GM10248 (cell line): ENCODE measurements around the gene CSF3.

Source experiments
- CTCF ChIA-PET: fragments of 300-600 bp; sonication (Branson Sonifier 250); formaldehyde crosslinking; extraction: SDS; loops from one replicate; lab custom pipeline; 2021; ENCODE audit warnings: antibody characterized with exemption; lab: Yijun Ruan, JAX
- POLR2A ChIA-PET: fragments of 350-650 bp; sonication (Branson Sonifier 250); formaldehyde crosslinking; extraction: SDS; loops from one replicate; lab custom pipeline; 2020; ENCODE audit warnings: antibody characterized with exemption; lab: Yijun Ruan, JAX
- DNase-seq: peaks from one replicate; pipeline ENCODE4 v3.0.0; 2012; ENCODE audit errors: extremely low spot score
- TF ChIP-seq, protein P1 (sequence below): IDR thresholded peaks from 2 replicates; pipeline ENCODE4 v1.5.1; 2012; ENCODE audit warnings: mild to moderate bottlenecking, low read depth; ENCODE audit errors: extremely low read depth, missing control alignments, control extremely low read depth

The CSF3 gene

DNA sequence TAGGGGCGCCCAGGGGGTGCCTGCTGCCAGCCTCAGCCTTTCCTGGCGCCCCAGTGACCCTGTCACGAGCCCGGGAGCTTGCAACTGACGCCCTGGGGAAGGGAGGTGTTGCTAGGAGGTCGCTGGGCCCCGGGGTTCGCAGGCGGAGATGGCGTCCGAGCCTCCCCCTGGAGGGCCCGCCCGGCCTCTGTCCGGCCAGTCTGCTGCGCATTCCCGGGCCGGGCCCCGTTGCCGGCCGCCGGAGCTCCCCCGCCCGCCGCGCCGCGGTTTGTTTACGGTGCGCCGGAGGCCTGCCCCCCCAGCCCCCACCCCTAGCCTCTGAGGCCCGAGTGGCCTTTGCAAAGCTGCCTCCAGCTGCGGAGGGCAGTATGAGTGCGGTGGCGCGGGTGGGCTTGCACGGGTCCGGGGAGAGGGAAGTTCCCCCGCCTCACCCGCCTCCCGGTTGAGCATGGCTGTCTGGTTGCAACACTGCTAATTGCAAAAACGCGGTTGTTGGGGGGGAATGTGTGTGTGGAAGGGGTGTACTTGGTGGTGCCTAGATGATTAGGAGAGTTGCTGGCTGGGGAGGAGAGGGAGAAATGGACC, 48.0 kb downstream of the CSF3 start:
- POLR2A ChIA-PET: interaction anchor here (0.6 kb wide), 2 partner anchors 15 to 66 kb away, joined by 3 to 4 read pairs; no protein-coding TSS in a partner anchor
- TF ChIP-seq, protein P1, sequence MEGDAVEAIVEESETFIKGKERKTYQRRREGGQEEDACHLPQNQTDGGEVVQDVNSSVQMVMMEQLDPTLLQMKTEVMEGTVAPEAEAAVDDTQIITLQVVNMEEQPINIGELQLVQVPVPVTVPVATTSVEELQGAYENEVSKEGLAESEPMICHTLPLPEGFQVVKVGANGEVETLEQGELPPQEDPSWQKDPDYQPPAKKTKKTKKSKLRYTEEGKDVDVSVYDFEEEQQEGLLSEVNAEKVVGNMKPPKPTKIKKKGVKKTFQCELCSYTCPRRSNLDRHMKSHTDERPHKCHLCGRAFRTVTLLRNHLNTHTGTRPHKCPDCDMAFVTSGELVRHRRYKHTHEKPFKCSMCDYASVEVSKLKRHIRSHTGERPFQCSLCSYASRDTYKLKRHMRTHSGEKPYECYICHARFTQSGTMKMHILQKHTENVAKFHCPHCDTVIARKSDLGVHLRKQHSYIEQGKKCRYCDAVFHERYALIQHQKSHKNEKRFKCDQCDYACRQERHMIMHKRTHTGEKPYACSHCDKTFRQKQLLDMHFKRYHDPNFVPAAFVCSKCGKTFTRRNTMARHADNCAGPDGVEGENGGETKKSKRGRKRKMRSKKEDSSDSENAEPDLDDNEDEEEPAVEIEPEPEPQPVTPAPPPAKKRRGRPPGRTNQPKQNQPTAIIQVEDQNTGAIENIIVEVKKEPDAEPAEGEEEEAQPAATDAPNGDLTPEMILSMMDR: no peak
- CTCF ChIA-PET: interaction anchor here (0.8 to 14.2 kb wide), 12 partner anchors 8 to 155 kb away, joined by 3 to 215 read pairs (median 6); partner anchors contain the start of genes MED24 and WIPF2
- no peak for DNase-seq

DNA sequence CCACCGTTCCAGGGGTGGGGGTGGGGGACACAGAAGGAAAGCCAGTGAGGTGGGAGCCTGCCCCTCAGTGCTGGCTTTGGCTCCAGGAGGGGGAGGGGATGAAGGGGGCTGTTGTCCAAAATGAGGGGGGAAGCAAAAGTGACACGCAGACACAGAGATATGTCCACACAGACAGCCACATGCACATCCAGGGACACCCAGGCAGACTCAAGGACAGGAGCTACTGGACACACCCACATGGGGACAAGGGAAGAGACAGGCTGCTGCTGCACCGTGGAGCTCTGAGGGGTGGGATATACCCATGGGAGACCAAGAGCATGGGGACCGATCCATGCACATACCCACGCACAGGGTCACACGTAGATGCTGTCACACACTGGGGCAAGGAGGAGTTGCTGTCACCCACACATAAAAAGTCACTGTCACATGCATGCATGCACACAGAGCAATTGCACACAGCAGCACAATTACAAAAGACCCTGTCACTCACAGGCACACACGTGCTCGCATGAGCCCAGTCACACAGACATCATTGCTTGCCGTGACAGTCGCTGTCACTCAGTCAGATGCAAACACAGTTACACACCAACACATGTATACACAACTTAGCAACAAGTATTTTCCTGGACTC, 48.8 kb downstream of the CSF3 start:
- POLR2A ChIA-PET: interaction anchor here (0.6 kb wide), 1 partner anchor 65 kb away, joined by 3 read pairs; no protein-coding TSS in a partner anchor
- CTCF ChIA-PET: interaction anchor here (0.8 to 14.2 kb wide), 15 partner anchors 7 to 220 kb away, joined by 3 to 215 read pairs (median 6); partner anchors contain the start of genes MED24 and WIPF2
- TF ChIP-seq, protein P1: no peak
- DNase-seq: no peak

DNA sequence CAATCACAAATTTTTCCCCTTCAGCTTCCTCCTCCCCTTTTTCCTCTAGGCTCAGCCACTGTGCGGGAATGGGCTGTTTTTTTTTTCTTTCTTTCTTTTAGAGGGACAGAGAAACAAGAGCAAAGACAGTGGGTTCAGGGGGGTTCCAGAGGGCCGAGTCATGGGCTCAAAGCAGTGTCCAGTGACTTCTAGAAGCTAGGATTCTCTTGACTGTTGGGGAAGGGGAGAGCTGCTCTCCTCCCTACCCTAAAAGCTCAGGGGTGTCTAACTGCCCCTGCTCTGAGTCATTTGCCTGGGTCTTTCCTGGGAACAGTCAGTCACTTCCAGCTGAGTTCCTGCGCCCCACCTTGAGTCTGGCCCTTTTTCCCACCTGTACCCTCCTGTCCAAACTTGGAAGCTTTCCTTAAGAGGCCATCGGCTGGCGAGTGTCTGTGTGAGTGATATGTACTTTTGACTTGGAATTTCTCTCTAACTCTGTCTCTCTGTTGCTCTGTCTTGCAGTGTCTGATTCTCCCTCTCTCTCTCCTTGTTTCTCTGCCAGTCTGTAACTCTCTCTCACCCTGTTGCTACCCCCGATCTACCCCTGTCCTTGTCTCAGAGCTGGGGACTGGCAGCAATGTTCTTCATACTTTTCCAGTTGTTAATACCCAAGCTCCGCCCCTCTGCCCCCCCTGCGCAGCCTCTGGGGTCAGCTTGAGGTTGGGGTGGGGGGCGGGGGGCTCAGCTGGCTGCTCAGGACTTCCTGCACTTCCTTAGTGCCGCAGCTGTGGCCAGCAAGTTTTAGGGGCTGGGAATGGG, 49.9 kb downstream of the CSF3 start:
- DNase-seq: no peak
- ChIA-PET POLR2A (interaction anchor here (0.5 to 1.0 kb wide), 2 partner anchors 70 to 860 kb away, joined by 3 to 4 read pairs; no protein-coding TSS in a partner anchor), CTCF (interaction anchor here (0.8 to 14.2 kb wide), 12 partner anchors 11 to 218 kb away, joined by 3 to 215 read pairs (median 5); partner anchors contain the start of genes MED24 and NR1D1)
- TF ChIP-seq, protein P1: no peak

DNA sequence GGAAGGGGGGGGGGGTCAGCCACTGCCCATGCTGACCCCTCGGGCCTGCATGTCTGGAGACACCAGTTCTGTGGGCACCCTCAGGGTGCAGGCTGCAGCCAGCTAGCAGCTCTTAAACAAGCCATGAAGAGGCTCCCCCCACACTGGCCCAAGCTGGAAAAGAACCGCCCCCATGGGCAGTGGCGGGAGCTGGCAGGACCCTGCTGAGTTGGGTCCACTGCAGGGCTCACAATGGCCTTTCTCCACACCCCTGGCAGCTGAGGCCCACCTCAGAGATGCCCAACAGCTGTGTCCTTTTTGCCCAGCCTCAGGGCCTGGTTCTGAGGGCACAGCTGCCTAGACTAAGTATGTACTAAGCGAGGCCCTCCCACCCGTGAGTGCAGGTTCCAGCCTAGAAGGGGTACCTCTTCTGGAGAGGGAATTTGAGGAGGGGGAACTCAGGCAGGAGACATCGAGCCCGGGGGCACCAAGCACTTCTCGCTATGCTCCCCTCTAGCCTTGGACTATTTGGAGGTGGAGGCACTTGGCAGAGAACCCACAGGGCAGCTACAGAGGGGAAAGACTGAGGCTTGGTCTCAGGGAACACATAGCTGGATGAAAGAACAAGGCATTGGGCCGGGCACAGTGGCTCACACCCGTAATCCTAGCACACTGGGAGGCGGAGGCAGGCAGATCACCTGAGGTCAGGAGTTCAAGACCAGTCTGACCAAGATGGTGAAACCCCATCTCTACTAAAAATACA, 50.7 kb downstream of the CSF3 start:
- ChIA-PET POLR2A (interaction anchor here (0.5 to 1.0 kb wide), 3 partner anchors 13 to 860 kb away, joined by 3 to 9 read pairs (median 4); no protein-coding TSS in a partner anchor), CTCF (interaction anchor here (0.8 to 14.2 kb wide), 13 partner anchors 11 to 125 kb away, joined by 3 to 215 read pairs (median 4); partner anchors contain the start of genes CSF3, MED24 and NR1D1)
- DNase-seq: no peak
- TF ChIP-seq, protein P1: no peak
